Neural cell (in vitro differentiated cells): Measurements from ENCODE around the gene MCCD1. TPM values are rescaled to one million over a fixed set of nuclear protein-coding genes. Genes with fewer than 3 reads are reported as not detected.
"Not testable (repeated sequence)": the region's sequence is repeated elsewhere in the genome, so short reads cannot be mapped to it uniquely, and the experiment has no call there.

ENCODE experiments used
- H2AFZ ChIP-seq: fragments of 200-600, 300-800 bp; sonication (generic), shearing (Covaris generic); 2 replicates; pipeline ENCODE4 v1.6.0; 2014; ENCODE audit warnings: low read depth, mild to moderate bottlenecking, antibody characterized with exemption, low read length, moderate library complexity
- H3F3A ChIP-seq: fragments of 200-600 bp; shearing (Covaris generic); 2 replicates; pipeline ENCODE4 v1.6.1; 2016; ENCODE audit warnings: mild to moderate bottlenecking, moderate library complexity, mixed read lengths, antibody characterized with exemption, low read length; ENCODE audit not compliant: insufficient read depth, poor library complexity, severe bottlenecking
- H3K27ac ChIP-seq: fragments of 200-600, 300-800 bp; sonication (generic), shearing (Covaris generic); 2 replicates; pipeline ENCODE4 v1.5.1; 2014; ENCODE audit warnings: mild to moderate bottlenecking, low read length, moderate library complexity
- H3K27me3 ChIP-seq: fragments of 300-800, 200-600 bp; sonication (generic), shearing (Covaris generic); 2 replicates; pipeline ENCODE4 v1.6.0; 2014; ENCODE audit warnings: mild to moderate bottlenecking, low read depth, low read length, moderate library complexity; ENCODE audit not compliant: insufficient read depth
- H3K36me3 ChIP-seq: fragments of 300-800, 200-600 bp; sonication (generic), shearing (Covaris generic); 2 replicates; pipeline ENCODE4 v1.5.1; 2014; ENCODE audit warnings: mild to moderate bottlenecking, antibody characterized with exemption, low read length, moderate library complexity; ENCODE audit not compliant: insufficient read depth
- H3K4me2 ChIP-seq: fragments of 300-800, 200-600 bp; sonication (generic), shearing (Covaris generic); 2 replicates; pipeline ENCODE4 v1.6.0; 2014; ENCODE audit warnings: mild to moderate bottlenecking, low read length
- H3K4me3 ChIP-seq: fragments of 300-800, 200-600 bp; sonication (generic), shearing (Covaris generic); 2 replicates; pipeline ENCODE4 v1.5.1; 2014; ENCODE audit warnings: mild to moderate bottlenecking, low read length, moderate library complexity
- H3K79me2 ChIP-seq: fragments of 200-600 bp; shearing (Covaris generic); replicated peaks from 2 replicates; pipeline ENCODE4 v1.6.0; 2014; ENCODE audit warnings: mild to moderate bottlenecking, low read length, moderate library complexity; ENCODE audit not compliant: insufficient read depth
- H3K9ac ChIP-seq: fragments of 300-800, 200-600 bp; sonication (generic), shearing (Covaris generic); 2 replicates; pipeline ENCODE4 v1.6.1; 2016; ENCODE audit warnings: mild to moderate bottlenecking, low read length, mixed read lengths
- H3K9me2 ChIP-seq: fragments of 200-600 bp; shearing (Covaris generic); 2 replicates; pipeline ENCODE4 v1.6.1; 2016; ENCODE audit warnings: mild to moderate bottlenecking, low read length, mixed read lengths; ENCODE audit not compliant: insufficient read depth
- H3K9me3 ChIP-seq: fragments of 200-600, 300-800 bp; sonication (generic), shearing (Covaris generic); 2 replicates; pipeline ENCODE4 v1.6.1; 2016; ENCODE audit warnings: mild to moderate bottlenecking, mixed run types, low read length, moderate library complexity, mixed read lengths
- H4K20me1 ChIP-seq: fragments of 200-600 bp; shearing (Covaris generic); 2 replicates; pipeline ENCODE4 v1.6.1; 2016; ENCODE audit warnings: mild to moderate bottlenecking, mixed run types; ENCODE audit not compliant: insufficient read depth
- EP300 ChIP-seq: fragments of 450-650 bp; conservative IDR thresholded peaks from 2 replicates; pipeline ENCODE4 v1.6.1; 2014; ENCODE audit warnings: antibody characterized with exemption, mild to moderate bottlenecking, moderate library complexity; ENCODE audit not compliant: poor library complexity, severe bottlenecking
- EZH2 ChIP-seq: fragments of 200-600, 300-800 bp; shearing (Covaris generic), sonication (generic); IDR thresholded peaks from 2 replicates; pipeline ENCODE4 v1.6.1; 2014; ENCODE audit warnings: antibody characterized with exemption, low read length, borderline replicate concordance, mild to moderate bottlenecking; ENCODE audit not compliant: insufficient read depth, poor library complexity, severe bottlenecking
- MXI1 ChIP-seq: fragments of 450-650 bp; conservative IDR thresholded peaks from 2 replicates; pipeline ENCODE4 v1.6.1; 2014; ENCODE audit warnings: antibody characterized with exemption, mild to moderate bottlenecking; ENCODE audit not compliant: poor library complexity, severe bottlenecking
- POLR2AphosphoS5 ChIP-seq: IDR thresholded peaks from 2 replicates; pipeline ENCODE4 v1.6.1; 2012
- RAD21 ChIP-seq: fragments of 450-650 bp; conservative IDR thresholded peaks from 2 replicates; pipeline ENCODE4 v1.6.1; 2014; ENCODE audit warnings: antibody characterized with exemption, mild to moderate bottlenecking, moderate library complexity
- SMC3 ChIP-seq: fragments of 450-650 bp; conservative IDR thresholded peaks from 2 replicates; pipeline ENCODE4 v1.6.1; 2014; ENCODE audit warnings: antibody characterized with exemption, mild to moderate bottlenecking, moderate library complexity; ENCODE audit not compliant: poor library complexity
- TAF1 ChIP-seq: IDR thresholded peaks from 2 replicates; pipeline ENCODE4 v1.6.1; 2012; ENCODE audit warnings: low read depth
- polyA plus RNA-seq: library from polyadenylated mRNA; depleted of rRNA; stranded (reverse); fragments of >200 nt; gene quantifications from 2 replicates; pipeline ENCODE4 v1.2.3, GENCODE V29; 2014
- TF ChIP-seq, protein P1 (sequence below): IDR thresholded peaks from 2 replicates; pipeline ENCODE4 v1.6.1; 2012; ENCODE audit warnings: borderline replicate concordance
- TF ChIP-seq, protein P2 (sequence below): fragments of 450-650 bp; IDR thresholded peaks from 2 replicates; pipeline ENCODE4 v1.5.1; 2014; ENCODE audit warnings: antibody characterized with exemption, mild to moderate bottlenecking, moderate library complexity; ENCODE audit not compliant: poor library complexity, severe bottlenecking

The MCCD1 gene
- polyA plus RNA-seq, 1 donor from 2014 or later = not detected

GRCh38 chr6:31493875-31494694, 34.7 kb upstream of the MCCD1 start:
- Histone ChIP-seq H2AFZ (no peak overlapping the region), H3K27me3 (peaks cover 59% of the 10 kb centered on the region), H3K27ac (no peak overlapping the region), H3F3A (no peaks in the 10 kb centered on the region), H3K4me3 (peak overlapping the region; percentile 65), H3K4me2 (peak overlapping the region; percentile 59), H3K9me3 (no peaks in the 10 kb centered on the region), H3K36me3 (no peaks in the 10 kb centered on the region), H3K9me2 (no peaks in the 10 kb centered on the region), H4K20me1 (no peaks in the 10 kb centered on the region), H3K79me2 (no peaks in the 10 kb centered on the region), H3K9ac (peak overlapping the region; percentile 45)
- TF ChIP-seq TAF1 = no peak
- TF ChIP-seq SMC3 = peak; percentile 64
- TF ChIP-seq EP300 = no peak
- no peak for TF ChIP-seq EZH2
- peak; percentile 20 for TF ChIP-seq MXI1
- TF ChIP-seq, protein P1, sequence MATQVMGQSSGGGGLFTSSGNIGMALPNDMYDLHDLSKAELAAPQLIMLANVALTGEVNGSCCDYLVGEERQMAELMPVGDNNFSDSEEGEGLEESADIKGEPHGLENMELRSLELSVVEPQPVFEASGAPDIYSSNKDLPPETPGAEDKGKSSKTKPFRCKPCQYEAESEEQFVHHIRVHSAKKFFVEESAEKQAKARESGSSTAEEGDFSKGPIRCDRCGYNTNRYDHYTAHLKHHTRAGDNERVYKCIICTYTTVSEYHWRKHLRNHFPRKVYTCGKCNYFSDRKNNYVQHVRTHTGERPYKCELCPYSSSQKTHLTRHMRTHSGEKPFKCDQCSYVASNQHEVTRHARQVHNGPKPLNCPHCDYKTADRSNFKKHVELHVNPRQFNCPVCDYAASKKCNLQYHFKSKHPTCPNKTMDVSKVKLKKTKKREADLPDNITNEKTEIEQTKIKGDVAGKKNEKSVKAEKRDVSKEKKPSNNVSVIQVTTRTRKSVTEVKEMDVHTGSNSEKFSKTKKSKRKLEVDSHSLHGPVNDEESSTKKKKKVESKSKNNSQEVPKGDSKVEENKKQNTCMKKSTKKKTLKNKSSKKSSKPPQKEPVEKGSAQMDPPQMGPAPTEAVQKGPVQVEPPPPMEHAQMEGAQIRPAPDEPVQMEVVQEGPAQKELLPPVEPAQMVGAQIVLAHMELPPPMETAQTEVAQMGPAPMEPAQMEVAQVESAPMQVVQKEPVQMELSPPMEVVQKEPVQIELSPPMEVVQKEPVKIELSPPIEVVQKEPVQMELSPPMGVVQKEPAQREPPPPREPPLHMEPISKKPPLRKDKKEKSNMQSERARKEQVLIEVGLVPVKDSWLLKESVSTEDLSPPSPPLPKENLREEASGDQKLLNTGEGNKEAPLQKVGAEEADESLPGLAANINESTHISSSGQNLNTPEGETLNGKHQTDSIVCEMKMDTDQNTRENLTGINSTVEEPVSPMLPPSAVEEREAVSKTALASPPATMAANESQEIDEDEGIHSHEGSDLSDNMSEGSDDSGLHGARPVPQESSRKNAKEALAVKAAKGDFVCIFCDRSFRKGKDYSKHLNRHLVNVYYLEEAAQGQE = peak; percentile 23
- TF ChIP-seq, protein P2, sequence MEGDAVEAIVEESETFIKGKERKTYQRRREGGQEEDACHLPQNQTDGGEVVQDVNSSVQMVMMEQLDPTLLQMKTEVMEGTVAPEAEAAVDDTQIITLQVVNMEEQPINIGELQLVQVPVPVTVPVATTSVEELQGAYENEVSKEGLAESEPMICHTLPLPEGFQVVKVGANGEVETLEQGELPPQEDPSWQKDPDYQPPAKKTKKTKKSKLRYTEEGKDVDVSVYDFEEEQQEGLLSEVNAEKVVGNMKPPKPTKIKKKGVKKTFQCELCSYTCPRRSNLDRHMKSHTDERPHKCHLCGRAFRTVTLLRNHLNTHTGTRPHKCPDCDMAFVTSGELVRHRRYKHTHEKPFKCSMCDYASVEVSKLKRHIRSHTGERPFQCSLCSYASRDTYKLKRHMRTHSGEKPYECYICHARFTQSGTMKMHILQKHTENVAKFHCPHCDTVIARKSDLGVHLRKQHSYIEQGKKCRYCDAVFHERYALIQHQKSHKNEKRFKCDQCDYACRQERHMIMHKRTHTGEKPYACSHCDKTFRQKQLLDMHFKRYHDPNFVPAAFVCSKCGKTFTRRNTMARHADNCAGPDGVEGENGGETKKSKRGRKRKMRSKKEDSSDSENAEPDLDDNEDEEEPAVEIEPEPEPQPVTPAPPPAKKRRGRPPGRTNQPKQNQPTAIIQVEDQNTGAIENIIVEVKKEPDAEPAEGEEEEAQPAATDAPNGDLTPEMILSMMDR = peak; percentile 76
- peak; percentile 7 for TF ChIP-seq POLR2AphosphoS5
- TF ChIP-seq RAD21 = peak; percentile 59

DNA sequence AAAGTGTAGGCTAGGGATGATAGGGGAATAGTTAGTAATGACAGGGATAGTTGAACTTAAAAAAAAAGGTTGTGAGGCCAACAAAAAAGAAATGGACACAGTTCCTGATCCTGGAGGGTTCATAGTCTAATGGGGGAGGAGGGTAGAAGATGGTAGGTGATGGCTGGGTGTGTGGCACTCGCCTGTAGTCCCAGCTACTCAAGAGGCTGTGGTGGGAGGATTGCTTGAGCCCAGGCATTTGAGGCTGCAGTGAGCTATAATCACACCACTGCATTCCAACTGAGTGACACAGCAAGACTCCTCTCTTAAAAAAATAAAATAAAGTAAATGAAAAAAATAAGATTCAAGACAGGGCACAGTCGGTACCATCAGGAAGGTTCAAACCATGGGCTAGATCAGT, 33.2 kb upstream of the MCCD1 start:
- no peaks in the 10 kb centered on the region for H3K36me3 ChIP-seq
- H3K4me3 ChIP-seq = no peak overlapping the region
- H3K4me2 ChIP-seq = no peak overlapping the region
- no peaks in the 10 kb centered on the region for H3F3A ChIP-seq
- H3K9ac ChIP-seq = no peak overlapping the region
- TF ChIP-seq RAD21 (no peak), SMC3 (no peak), EZH2 (no peak), TAF1 (no peak), MXI1 (no peak), POLR2AphosphoS5 (no peak), EP300 (no peak)
- TF ChIP-seq, protein P2 = no peak
- TF ChIP-seq, protein P1 = no peak
- H3K27ac ChIP-seq = no peak overlapping the region
- no peak overlapping the region for H2AFZ ChIP-seq
- H3K27me3 ChIP-seq = peaks cover 68% of the 10 kb centered on the region
- no peaks in the 10 kb centered on the region for H3K9me3 ChIP-seq
- H3K9me2 ChIP-seq = no peaks in the 10 kb centered on the region
- no peaks in the 10 kb centered on the region for H4K20me1 ChIP-seq
- H3K79me2 ChIP-seq = no peaks in the 10 kb centered on the region

- H3K9me3 ChIP-seq, H3K36me3 ChIP-seq, H4K20me1 ChIP-seq, H3K4me3 ChIP-seq, H3F3A ChIP-seq, H3K4me2 ChIP-seq, H2AFZ ChIP-seq, H3K9me2 ChIP-seq, H3K27ac ChIP-seq, H3K9ac ChIP-seq, H3K79me2 ChIP-seq: not testable (repeated sequence)
- peaks cover 69% of the 10 kb centered on the region for H3K27me3 ChIP-seq
Measured at GRCh38 chr6:31496826-31497225, 31.9 kb upstream of the MCCD1 start.
